K562 (cell line): ENCODE results near the gene TBPL2. TPM values are rescaled to one million over a fixed set of nuclear protein-coding genes. Genes with fewer than 3 reads are reported as not detected.

Experiments
- ATAC-seq: fragments of 200-7000 bp; cut with Tn5 transposase; 3 replicates; pipeline ENCODE4 v1.9.1; 2020; ENCODE audit warnings: moderate library complexity
- BruUV-seq: library from RNA; stranded (reverse); fragments of 400-500 nt; replicated peaks from 2 replicates; lab custom pipeline; 2021; lab: Mats Ljungman, UMichigan
- CTCF ChIA-PET: fragments of 300-600 bp; formaldehyde crosslinking; extraction: SDS; loops from one replicate; lab custom pipeline; 2021; ENCODE audit warnings: low intra/inter-chr PET ratio; lab: Yijun Ruan, JAX
- POLR2A ChIA-PET: fragments of 300-600, 350-650 bp; sonication (Branson Sonifier 250); formaldehyde crosslinking; extraction: SDS; loops from one replicate; lab custom pipeline; 2021; ENCODE audit warnings: antibody characterized with exemption, inconsistent platforms; lab: Yijun Ruan, JAX
- DNase-seq, 4 experiments: peaks; one replicate each; pipeline versions ENCODE4 v3.0.0 to v3.0.0-alpha.2; 2011 to 2018; ENCODE audit warnings: low spot score in 3 of 4, mixed read lengths in 3 of 4; ENCODE audit errors: extremely low read depth in 1 of 4
- FAIRE-seq: peaks from 2 replicates; lab custom pipeline; 2011; peaks lifted over from hg19 to GRCh38; lab: Jason Lieb, UNC
- H2AFZ ChIP-seq: 2 replicates; pipeline ENCODE4 v1.6.0; 2011; ENCODE audit warnings: low read depth, low read length, control low read depth, inconsistent platforms
- H3K27ac ChIP-seq: fragments of 200-600 bp; 3 replicates; pipeline ENCODE4 v1.8.0; 2011; ENCODE audit warnings: low read depth, mild to moderate bottlenecking, control low read depth, inconsistent platforms, low read length, moderate library complexity, mixed read lengths; ENCODE audit errors: extremely low read depth
- H3K27me3 ChIP-seq, 2 experiments: fragments of 300-600 bp in 1 of 2; 2 replicates in 1 of 2; 3 replicates in 1 of 2; pipeline versions ENCODE4 v1.6.0 to v1.8.0; 2011; ENCODE audit warnings: inconsistent platforms in 2 of 2, low read length in 2 of 2, mild to moderate bottlenecking in 1 of 2, mixed read lengths in 1 of 2, moderate library complexity in 1 of 2; ENCODE audit not compliant: control insufficient read depth in 2 of 2, insufficient read depth in 2 of 2
- H3K36me3 ChIP-seq: fragments of 300-600 bp; 3 replicates; pipeline ENCODE4 v1.8.0; 2011; ENCODE audit warnings: mild to moderate bottlenecking, low read length, inconsistent platforms; ENCODE audit not compliant: control insufficient read depth, insufficient read depth
- H3K4me1 ChIP-seq, 2 experiments: fragments of 200-600 bp in 1 of 2; replicated peaks in 1 of 2; 2 replicates in 1 of 2; 3 replicates in 1 of 2; pipeline versions ENCODE4 v1.5.1 to v1.8.0; 2011; ENCODE audit warnings: inconsistent platforms in 2 of 2, low read length in 2 of 2, mild to moderate bottlenecking in 1 of 2, mixed read lengths in 1 of 2, moderate library complexity in 1 of 2; ENCODE audit not compliant: control insufficient read depth in 2 of 2, insufficient read depth in 2 of 2
- H3K4me2 ChIP-seq: 2 replicates; pipeline ENCODE4 v1.6.1; 2011; ENCODE audit warnings: low read length, control low read depth, inconsistent platforms, mixed read lengths; ENCODE audit not compliant: insufficient read depth
- H3K4me3 ChIP-seq: fragments of 200-600 bp; sonication (generic), shearing (Covaris generic); 2 replicates; pipeline ENCODE4 v1.5.1; 2016; ENCODE audit warnings: control low read depth, inconsistent platforms
- H3K79me2 ChIP-seq: fragments of 200-600 bp; 3 replicates; pipeline ENCODE4 v1.8.0; 2011; ENCODE audit warnings: low read length, inconsistent platforms; ENCODE audit not compliant: control insufficient read depth, insufficient read depth
- H3K9ac ChIP-seq, 2 experiments: 2 replicates each; pipeline versions ENCODE4 v1.6.0 to v1.6.1; 2011; ENCODE audit warnings: low read depth in 2 of 2, low read length in 2 of 2, control low read depth in 1 of 2, inconsistent platforms in 1 of 2, mild to moderate bottlenecking in 1 of 2, mixed read lengths in 1 of 2; ENCODE audit not compliant: insufficient read depth in 1 of 2
- H3K9me1 ChIP-seq: one replicate; pipeline ENCODE4 v1.6.0; 2011; ENCODE audit warnings: inconsistent platforms, mild to moderate bottlenecking, low read length, moderate library complexity; ENCODE audit not compliant: control insufficient read depth, insufficient read depth
- H3K9me3 ChIP-seq: replicated peaks from 2 replicates; pipeline ENCODE4 v1.5.1; 2011; ENCODE audit warnings: low read depth, low read length, inconsistent platforms; ENCODE audit not compliant: control insufficient read depth, insufficient read depth
- H4K20me1 ChIP-seq: replicated peaks from 2 replicates; pipeline ENCODE4 v1.6.1; 2011; ENCODE audit warnings: low read length, inconsistent platforms, mixed read lengths; ENCODE audit not compliant: control insufficient read depth, insufficient read depth
- CHCHD3 ChIP-seq: fragments of 250-450 bp; sonication (Bioruptor Pico); IDR thresholded peaks from 2 replicates; pipeline ENCODE4 v2.1.2; 2022; ENCODE audit warnings: mild to moderate bottlenecking
- DACH1 ChIP-seq: fragments of 450-650 bp; IDR thresholded peaks from 2 replicates; pipeline ENCODE4 v1.6.1; 2018; ENCODE audit not compliant: partially characterized antibody
- KDM2B ChIP-seq: fragments of 250-450 bp; sonication (Bioruptor Pico); IDR thresholded peaks from 2 replicates; pipeline ENCODE4 v1.8.0; 2021; ENCODE audit warnings: mild to moderate bottlenecking, moderate library complexity
- NELFE ChIP-seq: IDR thresholded peaks from 2 replicates; pipeline ENCODE4 v1.6.1; 2011; ENCODE audit warnings: mild to moderate bottlenecking; ENCODE audit not compliant: insufficient read depth, insufficient read length
- TAF9B ChIP-seq: fragments of 450-650 bp; IDR thresholded peaks from 2 replicates; pipeline ENCODE4 v1.6.1; 2018; ENCODE audit warnings: mild to moderate bottlenecking; ENCODE audit not compliant: partially characterized antibody
- WGBS: fragments of 100-300 bp; shearing (Covaris generic); methylation state at CpG from one replicate; pipeline ENCODE4 v1.1.6; 2016; ENCODE audit warnings: low coverage, mixed read lengths; ENCODE audit not compliant: insufficient coverage; ENCODE audit errors: missing lambda C conversion rate; 5-methylcytosine and 5-hydroxymethylcytosine counted together
- in situ Hi-C: fragments of 300-500 bp; cut with MboI; formaldehyde crosslinking; loops from 4 replicates; pipeline ENCODE4 v1.15.0; 2018; ENCODE audit warnings: inconsistent platforms, mixed read lengths
- intact Hi-C: fragments of 100-400 bp; cut with micrococcal nuclease; formaldehyde crosslinking; loops from 2 replicates; pipeline ENCODE4 v1.14.2; 2022
- polyA plus RNA-seq, 8 experiments: library from polyadenylated mRNA; depleted of rRNA in 4 of 8; stranded (reverse) in 5 of 8; unstranded in 3 of 8; fragments of >200 nt; fragmentation: Nextera tagmentation in 2 of 8; fragmentation: Illumina TruSeq in 1 of 8; extraction: Ambion mirVana in 2 of 8; extraction: Trizol in 1 of 8; gene quantifications; 2 replicates each; pipeline versions ENCODE4 v1.2.1 to v1.2.3, GENCODE V29; 2011 to 2014; ENCODE audit warnings: inconsistent platforms in 1 of 8, missing spikeins in 1 of 8
- total RNA-seq, 7 experiments: library from RNA; depleted of rRNA in 6 of 7; stranded (reverse); fragments of >200 nt in 6 of 7; fragmentation: Illumina TruSeq in 2 of 7; extraction: Trizol in 2 of 7; gene quantifications; 2 replicates each; pipeline versions ENCODE4 v1.2.1 to v1.2.3, GENCODE V29; 2011 to 2021; ENCODE audit warnings: low replicate concordance in 1 of 7
- TF ChIP-seq, protein P1 (sequence below): fragments of 450-650 bp; IDR thresholded peaks from 2 replicates; pipeline ENCODE4 v1.6.1; 2017; ENCODE audit warnings: mild to moderate bottlenecking, moderate library complexity
- TF ChIP-seq, protein P2 (sequence below): fragments of 450-650 bp; IDR thresholded peaks from 2 replicates; pipeline ENCODE4 v1.6.1; 2016; ENCODE audit warnings: low read depth

Gene TBPL2
- total and polyA plus RNA-seq, 9 of the 15 experiments (the other 6 are each of a cell fraction or from before 2014, with no cell fraction given): not detected

- ChIA-PET CTCF (no interaction called here), POLR2A (no interaction called here)
- Histone ChIP-seq H3K9me3 (no peaks in the 10 kb centered on the region), H3K27me3 (peaks cover 0 to 3% of the 10 kb centered on the region in 2 experiments; a peak in 1 of 5 replicates), H3K36me3 (no peaks in the 10 kb centered on the region), H3K4me1 (no peaks in the 10 kb centered on the region), H3K4me2 (no peak overlapping the region), H3K4me3 (no peak overlapping the region), H3K9ac (no peak overlapping the region), H2AFZ (no peak overlapping the region), H3K27ac (no peak overlapping the region), H4K20me1 (no peaks in the 10 kb centered on the region), H3K79me2 (no peaks in the 10 kb centered on the region), H3K9me1 (no peaks in the 10 kb centered on the region)
- in situ Hi-C loops (no loop called here), intact Hi-C loops (no loop called here)
- BruUV-seq: no TSS peak
- WGBS: 0% methylated on average over 4 of the region's 4 CpGs
- no peak for DNase-seq
- no peak for FAIRE-seq
- ATAC-seq: no peak
- TF ChIP-seq DACH1 (no peak), TAF9B (no peak), CHCHD3 (CRISPR knock-in tag) (no peak), NELFE (no peak), KDM2B (no peak)
- TF ChIP-seq, protein P1, sequence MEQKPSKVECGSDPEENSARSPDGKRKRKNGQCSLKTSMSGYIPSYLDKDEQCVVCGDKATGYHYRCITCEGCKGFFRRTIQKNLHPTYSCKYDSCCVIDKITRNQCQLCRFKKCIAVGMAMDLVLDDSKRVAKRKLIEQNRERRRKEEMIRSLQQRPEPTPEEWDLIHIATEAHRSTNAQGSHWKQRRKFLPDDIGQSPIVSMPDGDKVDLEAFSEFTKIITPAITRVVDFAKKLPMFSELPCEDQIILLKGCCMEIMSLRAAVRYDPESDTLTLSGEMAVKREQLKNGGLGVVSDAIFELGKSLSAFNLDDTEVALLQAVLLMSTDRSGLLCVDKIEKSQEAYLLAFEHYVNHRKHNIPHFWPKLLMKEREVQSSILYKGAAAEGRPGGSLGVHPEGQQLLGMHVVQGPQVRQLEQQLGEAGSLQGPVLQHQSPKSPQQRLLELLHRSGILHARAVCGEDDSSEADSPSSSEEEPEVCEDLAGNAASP: no peak
- TF ChIP-seq, protein P2, sequence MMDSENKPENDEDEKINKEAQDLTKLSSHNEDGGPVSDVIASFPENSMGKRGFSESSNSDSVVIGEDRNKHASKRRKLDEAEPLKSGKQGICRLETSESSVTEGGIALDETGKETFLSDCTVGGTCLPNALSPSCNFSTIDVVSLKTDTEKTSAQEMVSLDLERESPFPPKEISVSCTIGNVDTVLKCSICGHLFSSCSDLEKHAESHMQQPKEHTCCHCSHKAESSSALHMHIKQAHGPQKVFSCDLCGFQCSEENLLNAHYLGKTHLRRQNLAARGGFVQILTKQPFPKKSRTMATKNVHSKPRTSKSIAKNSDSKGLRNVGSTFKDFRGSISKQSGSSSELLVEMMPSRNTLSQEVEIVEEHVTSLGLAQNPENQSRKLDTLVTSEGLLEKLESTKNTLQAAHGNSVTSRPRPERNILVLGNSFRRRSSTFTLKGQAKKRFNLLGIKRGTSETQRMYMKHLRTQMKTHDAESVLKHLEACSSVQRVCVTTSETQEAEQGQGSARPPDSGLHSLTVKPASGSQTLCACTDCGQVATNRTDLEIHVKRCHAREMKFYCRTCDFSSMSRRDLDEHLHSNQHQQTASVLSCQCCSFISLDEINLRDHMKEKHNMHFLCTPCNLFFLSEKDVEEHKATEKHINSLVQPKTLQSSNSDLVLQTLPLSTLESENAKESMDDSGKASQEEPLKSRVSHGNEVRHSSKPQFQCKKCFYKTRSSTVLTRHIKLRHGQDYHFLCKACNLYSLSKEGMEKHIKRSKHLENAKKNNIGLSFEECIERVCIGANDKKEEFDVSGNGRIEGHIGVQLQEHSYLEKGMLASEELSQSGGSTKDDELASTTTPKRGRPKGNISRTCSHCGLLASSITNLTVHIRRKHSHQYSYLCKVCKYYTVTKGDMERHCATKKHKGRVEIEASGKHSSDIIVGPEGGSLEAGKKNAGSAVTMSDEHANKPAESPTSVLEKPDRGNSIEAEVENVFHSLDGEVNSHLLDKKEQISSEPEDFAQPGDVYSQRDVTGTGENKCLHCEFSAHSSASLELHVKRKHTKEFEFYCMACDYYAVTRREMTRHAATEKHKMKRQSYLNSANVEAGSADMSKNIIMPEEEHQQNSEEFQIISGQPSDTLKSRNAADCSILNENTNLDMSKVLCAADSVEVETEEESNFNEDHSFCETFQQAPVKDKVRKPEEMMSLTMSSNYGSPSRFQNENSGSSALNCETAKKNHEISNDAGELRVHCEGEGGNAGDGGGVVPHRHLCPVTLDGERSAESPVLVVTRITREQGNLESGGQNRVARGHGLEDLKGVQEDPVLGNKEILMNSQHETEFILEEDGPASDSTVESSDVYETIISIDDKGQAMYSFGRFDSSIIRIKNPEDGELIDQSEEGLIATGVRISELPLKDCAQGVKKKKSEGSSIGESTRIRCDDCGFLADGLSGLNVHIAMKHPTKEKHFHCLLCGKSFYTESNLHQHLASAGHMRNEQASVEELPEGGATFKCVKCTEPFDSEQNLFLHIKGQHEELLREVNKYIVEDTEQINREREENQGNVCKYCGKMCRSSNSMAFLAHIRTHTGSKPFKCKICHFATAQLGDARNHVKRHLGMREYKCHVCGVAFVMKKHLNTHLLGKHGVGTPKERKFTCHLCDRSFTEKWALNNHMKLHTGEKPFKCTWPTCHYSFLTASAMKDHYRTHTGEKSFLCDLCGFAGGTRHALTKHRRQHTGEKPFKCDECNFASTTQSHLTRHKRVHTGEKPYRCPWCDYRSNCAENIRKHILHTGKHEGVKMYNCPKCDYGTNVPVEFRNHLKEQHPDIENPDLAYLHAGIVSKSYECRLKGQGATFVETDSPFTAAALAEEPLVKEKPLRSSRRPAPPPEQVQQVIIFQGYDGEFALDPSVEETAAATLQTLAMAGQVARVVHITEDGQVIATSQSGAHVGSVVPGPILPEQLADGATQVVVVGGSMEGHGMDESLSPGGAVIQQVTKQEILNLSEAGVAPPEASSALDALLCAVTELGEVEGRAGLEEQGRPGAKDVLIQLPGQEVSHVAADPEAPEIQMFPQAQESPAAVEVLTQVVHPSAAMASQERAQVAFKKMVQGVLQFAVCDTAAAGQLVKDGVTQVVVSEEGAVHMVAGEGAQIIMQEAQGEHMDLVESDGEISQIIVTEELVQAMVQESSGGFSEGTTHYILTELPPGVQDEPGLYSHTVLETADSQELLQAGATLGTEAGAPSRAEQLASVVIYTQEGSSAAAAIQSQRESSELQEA: no peak
Observed at GRCh38 chr14:55482936-55483605, 42.7 kb upstream of the TBPL2 start.
